ENCODE results near the gene TMEM253.

Gene TMEM253

DNA sequence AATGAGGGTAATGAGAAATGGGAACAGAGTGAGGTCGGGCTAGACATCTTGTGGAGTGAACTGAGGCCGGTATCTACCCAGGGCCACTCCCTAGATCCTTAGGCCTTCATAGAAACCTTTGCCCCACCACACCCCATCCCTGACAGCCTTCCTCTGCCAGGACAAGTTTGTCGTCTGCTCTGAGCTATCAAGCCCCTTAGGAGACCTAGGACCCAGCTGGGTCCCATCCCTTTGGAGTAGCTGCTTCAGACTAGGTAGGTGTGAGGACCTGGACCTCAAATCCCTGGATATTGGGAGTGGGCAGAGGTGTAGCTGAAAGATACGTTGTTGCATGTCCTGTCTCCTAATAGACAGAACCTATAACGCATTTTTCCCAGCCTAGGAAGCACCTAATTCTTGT, at the start of gene TMEM253:
Gene TMEM253, plus strand, starts transcription at position 136 of the 400 bp plus-strand sequence. CDS start 278 bp downstream, outside the sequence.
- DNase-seq (ENCODE audit: low read depth in 2 of 2) = no peak

DNA sequence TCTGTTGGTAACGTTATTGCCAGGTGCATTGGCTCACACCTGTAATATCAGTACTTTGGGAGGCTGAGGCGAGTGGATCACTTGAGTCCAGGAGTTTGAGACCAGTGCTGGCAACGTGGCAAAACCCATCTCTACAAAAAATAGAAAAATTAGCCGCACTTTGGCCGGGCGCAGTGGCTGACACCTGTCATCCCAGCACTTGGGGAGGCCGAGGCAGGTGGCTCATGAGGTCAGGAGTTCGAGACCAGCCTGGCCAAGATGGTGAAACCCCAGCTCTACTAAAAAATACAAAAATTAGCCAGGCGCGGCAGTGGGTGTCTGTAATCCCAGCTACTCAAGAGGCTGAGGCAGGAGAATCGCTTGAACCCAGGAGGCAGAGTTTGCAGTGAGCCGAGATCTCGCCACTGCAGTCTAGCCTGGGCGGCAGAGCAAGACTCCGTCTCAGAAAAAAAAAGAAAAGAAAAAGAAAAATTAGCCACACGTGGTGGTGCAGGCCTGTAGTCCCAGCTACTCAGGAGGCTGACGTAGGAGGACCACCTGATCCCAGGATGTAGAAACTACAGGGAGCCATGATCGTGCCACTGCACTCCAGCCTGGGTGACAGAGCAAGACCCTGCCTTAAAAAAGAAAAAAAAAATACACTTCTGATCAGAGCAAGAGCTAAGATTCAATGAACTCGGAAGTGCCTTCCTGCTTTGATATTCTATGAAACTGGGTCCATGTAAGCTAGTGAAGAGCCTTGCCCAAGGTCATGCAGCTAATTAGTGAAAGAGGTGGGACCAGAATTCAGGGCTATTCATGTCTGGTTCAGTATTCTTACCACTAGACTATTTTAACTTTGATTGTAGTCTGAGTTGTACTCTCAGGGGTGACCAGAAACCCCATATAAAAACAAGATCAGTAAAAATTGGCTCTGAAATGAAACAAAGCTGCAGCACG, 47.4 kb upstream of the TMEM253 start:
- no peak for DNase-seq (ENCODE audit: low read depth in 2 of 2)

DNA sequence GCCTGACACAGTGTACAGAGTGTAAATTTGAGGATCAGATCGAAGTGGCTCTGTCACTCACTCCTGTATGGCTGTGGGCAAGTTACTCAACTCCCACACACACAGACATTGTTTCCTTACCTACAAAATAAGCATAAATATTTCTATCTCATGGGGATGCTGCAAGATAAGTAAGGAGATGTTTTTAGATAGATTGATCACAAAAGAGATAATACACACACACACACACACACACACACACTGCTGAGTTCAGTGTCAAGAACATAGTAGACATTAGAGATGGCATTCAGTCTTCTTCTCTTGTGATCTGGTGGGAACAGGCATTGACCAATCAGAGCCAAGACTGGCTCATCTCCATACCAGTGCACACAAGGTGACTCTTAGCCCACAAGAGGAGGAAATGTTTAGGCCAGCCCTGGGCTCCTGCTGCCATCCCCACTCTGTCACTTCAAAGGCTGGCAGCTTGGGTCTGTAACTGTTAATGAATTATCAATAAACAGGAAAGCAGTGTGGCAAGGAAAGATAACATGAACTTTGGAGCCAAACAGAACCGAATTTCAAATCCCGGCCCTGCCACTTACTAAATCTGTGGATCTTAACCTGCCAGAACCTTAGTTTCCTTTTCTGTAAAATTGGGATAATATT, 46.6 kb upstream of the TMEM253 start:
- no peak for DNase-seq (ENCODE audit: low read depth in 2 of 2)

DNA sequence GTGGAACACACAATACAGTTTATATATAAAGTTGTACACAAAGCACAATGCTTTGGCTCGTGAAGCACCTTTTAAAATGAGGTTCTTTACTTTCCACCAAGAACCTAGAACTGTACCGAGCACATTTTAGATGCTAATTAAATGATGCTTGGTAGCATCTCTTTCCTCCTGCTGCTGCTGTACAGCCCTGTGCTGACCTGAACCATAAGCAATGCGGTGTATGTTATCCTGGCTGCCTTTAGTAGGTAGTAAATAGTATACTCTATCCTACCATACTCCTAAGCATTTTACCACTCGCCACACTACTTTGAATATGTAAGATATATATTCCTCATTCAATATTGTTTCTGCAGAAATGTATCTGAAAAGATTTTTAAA, 46.1 kb upstream of the TMEM253 start:
- no peak for DNase-seq (ENCODE audit: low read depth in 2 of 2)

DNA sequence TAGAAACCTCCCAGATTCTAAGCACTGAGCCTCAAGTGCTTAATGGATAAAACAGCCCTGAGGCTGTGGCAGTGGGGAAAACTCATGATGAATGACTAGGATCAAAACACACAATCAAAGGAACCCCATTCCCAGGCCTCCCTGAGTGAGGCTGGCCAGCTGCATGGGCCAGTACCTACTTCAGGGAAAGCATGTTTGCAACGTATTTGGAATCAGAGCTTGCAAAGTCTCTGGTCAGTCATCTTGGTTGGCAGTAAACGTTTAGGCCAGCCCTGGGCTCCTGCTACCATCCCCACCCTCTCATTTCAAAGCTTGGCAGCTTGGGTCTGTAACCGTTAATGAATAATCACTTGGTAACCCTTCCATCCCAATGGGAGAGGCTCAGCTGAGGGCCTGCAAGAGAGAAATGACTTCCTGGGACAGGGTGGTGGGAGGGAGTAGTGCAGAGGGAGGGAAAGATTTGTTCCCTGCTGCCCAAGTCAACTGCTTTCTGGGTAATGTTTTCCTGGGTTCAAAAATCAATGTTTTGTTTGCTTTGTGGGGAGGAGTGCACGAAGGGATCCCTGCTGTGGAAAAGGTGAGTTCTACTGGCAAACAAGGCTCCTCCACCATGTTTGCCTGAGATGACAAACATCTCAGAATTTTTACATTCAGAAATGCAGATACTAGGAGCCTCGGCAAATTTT, 45.3 kb upstream of the TMEM253 start:
- DNase-seq (ENCODE audit: low read depth in 2 of 2) = no peak

DNA sequence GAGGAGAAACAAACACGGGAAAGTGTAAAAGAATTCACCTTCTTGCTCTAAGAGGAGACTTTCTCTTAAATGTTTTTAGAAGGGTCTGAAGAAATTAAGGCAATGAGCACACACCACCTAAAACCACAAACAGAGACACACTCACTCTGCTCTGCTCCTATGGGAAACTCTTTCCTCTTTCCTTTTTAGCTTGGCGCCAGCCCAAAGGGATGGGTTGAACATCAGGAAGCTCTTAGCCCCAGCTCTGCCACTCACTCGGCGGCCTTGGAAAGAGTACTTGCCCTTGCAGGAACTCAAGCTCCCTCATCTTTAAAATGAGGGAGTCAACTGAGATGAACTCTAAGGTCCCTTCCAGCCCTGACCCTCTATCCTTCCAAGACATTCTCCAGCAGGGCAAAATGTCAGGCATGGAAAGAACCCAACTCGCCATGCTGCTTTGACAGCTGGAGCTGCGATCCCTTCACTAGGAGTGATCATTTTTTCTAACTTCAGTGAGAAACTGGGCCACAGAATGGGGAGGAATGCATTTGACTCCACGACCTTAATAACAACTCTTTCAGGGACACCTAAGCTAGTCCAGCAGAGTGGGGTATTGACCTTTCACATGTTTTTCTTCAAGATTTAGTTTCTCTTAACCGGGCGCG, 44.2 kb upstream of the TMEM253 start:
- no peak for DNase-seq (ENCODE audit: low read depth in 2 of 2)

DNA sequence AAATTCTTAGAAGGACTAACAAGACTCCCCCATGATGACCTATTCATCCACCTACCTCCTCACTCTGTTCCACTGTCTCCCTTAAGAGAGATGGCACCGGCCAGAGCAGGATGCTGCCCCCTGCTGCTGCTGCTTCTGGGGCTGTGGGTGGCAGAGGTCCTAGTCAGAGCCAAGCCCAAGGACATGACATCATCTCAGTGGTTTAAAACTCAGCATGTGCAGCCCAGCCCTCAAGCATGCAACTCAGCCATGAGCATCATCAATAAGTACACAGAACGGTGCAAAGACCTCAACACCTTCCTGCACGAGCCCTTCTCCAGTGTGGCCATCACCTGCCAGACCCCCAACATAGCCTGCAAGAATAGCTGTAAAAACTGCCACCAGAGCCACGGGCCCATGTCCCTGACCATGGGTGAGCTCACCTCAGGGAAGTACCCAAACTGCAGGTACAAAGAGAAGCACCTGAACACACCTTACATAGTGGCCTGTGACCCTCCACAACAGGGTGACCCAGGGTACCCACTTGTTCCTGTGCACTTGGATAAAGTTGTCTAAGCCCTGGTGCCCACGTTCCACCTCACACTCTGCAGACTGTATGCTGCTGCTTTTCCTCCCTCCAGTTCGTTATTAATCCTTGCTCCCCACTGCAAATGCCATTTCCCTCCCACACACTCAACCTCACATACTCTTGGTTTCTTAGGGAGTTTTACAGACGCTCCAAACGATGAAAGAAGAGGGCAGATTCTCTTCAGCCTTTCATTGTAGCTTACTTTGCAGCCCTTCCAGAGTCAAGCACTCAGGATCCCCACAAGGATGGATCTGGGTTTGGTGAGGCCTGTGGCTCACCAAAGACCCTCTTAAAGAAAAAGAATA, 42.8 kb upstream of the TMEM253 start, which contains the start of gene RNASE8:
Gene RNASE8, plus strand, starts transcription at position 20 of the 873 bp plus-strand sequence. Its CDS starts 71 bp downstream, at position 91.
- no peak for DNase-seq (ENCODE audit: low read depth in 2 of 2)

DNA sequence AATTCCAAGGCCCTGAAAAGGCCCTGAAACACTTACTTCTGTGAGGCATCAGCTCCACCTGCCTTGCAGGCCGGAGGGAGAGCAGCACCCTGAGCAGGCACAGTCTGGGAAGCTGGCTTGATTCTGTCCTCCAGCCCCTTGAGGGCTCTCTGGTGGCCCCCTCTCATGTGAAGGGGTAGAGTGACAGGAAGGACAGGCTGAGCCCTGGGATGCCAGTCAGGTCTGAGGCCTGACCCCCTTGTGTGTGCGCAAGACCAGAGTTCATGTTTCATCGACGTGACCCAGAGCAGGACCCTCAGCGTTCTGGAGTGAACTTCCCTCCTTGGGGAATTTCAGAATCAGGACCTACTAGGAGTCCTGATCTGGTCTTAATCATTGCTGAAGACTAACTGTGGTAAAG, 42.0 kb upstream of the TMEM253 start:
- DNase-seq (ENCODE audit: low read depth in 2 of 2) = no peak

DNA sequence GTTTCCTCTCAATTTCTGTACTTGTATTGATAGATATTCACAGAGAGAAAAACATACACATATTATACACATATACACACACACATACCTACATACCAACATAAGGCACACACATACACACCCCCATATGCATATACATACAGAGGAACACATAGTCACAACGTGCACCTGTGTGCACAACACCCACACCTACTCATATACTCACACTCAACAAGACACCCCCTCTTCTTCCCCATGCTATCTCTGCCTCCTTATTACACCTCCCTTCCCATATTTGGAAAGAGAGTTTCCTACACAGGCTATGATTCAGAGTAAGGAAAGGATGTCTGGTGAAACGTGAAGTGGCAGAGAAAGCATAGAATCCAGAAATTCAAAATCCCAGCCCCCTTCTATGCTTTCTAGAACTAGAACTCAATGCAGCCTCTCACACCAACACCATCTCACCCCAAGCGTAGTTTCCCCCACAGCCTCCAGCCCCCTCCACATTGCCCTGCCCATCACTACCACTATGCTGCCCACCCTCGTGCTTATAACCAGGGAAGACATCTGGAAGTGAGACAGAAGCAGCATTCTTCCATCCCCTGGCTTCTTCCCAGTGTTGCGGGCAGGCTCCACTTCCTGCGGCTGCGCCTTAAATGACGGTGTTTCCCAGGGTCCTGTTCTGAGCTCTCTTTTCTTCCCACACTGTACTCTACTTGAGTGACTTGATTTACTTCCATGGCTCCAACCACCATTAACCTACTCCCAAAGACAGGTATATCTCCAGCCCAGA, 40.8 kb upstream of the TMEM253 start:
- DNase-seq (ENCODE audit: low read depth in 2 of 2) = no peak

DNA sequence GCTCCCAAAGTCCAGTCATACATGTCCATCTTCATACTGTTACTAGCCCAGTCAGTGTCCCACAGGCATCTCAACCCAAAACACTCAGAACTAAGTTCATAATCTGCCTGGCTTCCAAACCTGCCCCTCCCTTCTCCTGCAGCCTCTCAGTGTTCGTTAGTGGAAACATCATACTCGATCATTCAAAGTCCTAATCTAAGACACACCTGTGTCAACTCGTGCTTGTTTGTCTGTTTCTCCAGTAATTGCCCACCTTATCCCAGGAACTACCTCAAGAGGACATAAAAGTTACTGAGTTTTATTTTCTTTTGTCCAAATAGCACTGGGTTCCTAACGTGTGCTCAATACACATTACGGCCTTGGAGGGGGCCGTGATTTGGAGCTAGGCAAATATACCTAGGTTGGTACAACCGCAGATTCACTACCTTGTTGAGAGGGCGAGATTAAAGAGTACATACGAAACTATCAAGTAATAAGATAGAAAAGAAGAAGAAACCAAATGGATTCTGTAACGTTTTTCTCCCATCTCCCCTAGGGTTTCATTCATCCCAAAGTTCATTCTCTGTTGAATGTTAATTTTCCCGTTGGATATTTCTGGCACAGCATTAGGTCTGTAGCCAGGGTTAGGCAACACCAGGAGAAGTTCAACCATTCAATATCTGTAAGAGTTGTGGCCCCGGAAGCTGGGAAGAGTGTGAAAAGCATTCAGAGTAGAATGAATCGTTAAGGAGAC, 40.1 kb upstream of the TMEM253 start:
- DNase-seq (ENCODE audit: low read depth in 2 of 2) = no peak

DNA sequence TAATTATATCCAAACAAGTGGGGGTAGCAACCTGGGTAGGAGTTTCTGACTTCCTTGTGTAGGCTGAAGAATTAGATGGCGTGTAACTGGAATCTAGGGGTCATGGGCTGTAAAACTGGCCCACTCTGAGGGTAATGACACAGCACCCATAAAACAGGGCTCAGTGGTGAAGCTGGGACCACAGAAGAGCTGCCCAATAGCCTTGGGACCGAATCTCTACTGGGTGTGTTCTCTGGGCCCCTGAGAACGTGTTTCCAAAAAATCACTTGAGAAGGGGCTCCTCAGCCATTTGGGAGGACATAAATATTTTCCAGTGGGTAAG, 39.6 kb upstream of the TMEM253 start:
- DNase-seq (ENCODE audit: low read depth in 2 of 2) = no peak

DNA sequence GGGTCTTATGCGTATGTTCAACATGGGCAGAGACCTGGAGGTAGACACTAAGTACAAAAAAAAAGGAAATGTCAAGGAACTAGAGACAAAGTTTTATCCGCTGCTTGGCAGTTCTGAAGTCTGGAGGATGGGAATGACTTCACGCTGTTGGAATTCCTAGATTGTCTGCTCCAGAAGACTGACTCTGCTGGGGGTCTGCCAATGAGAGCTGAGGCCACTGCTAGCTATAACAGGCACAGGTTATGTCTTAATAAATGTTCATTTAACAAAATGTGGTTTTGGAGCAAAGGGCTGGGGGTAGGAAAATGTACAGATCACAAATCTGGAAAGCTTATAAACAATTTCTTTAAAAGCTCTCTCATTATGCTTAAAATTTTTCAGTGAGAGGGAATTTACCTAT, 37.4 kb upstream of the TMEM253 start:
- DNase-seq (ENCODE audit: low read depth in 2 of 2) = no peak

DNA sequence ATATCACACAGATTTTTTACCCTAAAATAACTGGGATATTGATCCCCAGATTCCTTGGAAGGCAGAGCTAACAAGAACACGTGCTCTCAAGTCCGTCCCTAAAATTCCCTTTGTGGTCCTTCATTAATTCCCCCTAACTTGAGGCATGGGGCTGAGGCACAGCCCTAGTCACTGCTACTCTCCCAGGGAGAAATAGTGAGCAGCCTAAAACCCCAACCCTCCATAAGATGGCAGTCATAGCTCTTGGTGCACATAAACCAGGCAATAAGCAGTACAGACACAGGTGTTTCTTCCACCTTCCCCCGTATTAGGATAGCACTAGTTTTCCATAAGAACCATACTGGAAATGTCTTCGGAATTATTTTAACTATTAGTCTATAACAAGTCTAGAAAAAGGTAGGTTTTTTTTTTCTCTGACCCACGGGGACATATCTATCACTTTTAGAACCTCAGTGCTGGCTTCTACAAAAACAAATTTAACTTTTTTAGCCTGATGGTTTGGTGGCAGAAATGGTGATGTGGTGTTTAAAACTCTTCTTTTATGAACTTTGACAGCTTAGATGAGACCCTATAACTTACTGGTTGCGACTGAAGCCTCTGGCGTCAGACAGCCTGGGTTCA, 33.9 kb upstream of the TMEM253 start:
- DNase-seq (ENCODE audit: low read depth in 2 of 2) = no peak

DNA sequence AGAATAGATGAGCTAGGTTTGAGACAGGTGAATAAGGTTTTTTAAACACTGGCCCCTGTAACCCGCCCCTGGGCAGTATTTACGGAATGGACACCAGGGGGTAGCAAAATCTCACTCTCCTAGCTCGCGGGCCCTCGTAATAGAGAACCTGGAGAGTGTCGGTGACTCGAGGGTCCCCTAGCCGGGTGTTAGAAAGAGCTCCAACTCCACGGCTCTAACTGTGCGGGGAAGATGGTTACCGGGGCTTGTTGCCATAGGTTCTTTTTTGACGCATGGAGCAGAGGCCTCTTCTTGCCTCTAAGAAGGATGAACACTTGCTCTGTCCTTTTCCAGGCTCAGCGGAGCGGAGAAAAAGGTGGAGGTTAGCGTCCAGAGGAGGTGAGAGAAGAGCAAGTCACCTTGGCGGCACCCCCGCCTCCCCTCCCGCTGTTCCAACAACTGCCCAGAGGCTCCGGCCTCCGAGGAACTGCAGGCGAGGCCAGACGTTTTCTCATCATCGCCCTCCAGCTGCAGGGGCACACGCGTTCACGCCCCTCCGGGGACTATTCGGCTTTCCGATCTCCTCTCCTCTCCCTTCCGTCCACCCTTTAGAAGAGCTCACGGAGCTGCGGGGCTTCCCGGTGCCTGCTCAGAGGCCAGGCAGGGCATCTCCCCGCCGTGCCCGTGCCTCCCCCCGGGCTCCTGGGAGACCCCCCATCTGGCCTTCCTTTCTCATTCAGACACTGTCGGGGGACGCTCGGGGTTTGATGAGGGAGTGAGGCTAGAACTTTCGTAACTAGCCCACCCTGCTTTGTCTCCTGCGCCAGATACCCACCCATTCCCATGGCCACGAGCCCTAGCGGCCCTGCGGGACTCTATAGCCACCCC, 32.1 kb upstream of the TMEM253 start:
- DNase-seq (ENCODE audit: low read depth in 2 of 2) = peak in 1 of 2 donors; percentile 31

DNA sequence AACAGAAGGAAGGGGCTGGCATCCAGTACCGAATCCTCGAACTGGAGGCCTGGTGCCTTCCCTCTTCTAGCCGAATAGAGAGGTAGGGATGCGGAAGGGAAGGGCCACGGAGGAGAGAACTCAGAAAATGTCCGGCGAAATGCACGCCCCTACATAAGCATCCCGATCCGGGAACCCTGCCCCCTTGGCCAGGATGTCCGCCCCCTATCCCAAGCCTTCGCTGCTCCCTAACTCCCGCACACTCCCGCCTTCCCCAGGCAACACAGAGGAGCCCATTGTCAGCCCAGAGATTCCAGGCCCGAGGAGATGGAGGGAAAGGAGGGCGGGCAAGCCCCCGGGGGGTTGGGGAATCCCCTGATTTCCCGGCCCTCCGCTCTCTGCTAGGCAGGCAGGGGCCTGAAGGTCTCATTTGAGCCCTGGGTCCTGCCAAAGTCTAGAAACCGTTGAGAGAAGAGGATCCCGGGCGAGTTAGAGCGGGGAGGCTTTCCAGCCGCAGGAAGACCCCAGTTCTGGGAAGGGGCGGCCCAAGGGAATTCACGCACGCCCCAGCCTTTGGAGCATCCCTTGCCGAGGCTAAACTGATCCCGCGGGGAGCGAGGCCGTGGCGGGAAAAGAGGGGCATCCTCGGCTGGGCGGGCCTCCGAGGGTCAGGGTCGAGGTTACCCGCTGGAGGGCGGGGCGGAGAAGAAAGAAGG, 31.3 kb upstream of the TMEM253 start:
- DNase-seq (ENCODE audit: low read depth in 2 of 2) = no peak

DNA sequence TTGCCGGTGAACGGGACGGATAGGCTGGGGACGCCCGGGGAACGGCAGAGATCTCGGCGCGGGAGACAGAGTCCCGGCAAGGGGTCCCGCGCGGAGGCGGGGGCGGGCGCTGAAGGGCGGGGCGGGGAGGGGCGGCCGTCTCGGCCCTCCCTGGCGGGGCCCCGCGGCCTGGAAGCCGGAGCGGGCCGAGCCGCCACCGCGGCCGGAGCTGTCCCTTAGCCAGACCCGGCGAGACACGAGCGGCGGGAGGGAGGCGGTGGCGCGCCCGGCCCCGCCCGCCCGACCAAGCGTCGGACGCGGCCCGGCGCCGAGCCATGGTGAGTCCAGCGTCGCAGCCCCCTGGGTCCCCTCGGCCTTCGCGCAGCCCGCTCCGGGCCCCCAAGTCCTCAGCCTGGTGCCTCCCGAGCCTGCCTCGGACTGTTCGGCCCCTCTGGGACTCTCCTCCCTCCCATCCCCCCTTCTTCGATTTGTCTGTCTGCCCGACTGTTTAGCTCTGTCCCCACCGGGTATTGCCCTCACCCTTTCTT, 30.7 kb upstream of the TMEM253 start, which contains the start of gene ARHGEF40:
Gene ARHGEF40, plus strand, starts transcription at position 222 of the 527 bp plus-strand sequence. Its CDS starts 93 bp downstream, at position 315.
- no peak for DNase-seq (ENCODE audit: low read depth in 2 of 2)

DNA sequence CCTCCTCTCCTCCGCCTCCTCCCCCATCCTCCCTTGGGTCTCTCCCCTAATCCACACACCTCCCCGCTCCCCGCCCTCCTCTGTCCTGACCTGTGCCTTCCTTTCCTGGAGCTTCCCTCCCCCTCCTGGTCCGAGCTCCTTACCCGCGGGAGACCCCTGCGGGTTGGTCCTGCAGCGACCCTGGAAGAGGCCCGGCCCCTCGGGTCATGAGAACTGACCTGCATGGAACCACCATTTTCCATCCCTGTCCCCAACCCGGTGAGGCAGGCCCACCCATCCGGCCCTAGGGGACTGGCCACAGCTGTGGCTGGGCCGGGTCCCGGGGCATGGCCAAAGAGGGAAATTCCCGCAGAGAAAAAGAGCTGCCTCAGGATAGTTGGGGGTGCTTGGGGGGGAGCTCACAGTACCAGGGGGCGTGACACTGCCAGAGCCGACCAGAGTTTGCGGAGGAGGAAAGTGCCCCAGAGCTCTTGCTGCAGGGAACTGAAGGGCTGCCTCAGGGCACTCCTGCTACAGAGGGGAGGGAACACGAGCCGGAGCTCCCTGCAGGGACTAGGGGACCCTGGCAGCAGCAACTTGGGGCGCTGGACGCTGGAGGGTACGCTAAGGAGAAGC, 30.1 kb upstream of the TMEM253 start:
- no peak for DNase-seq (ENCODE audit: low read depth in 2 of 2)

Data from activated CD8-positive, alpha-beta memory T cell treated with anti-CD3 and anti-CD28 coated beads for 4 hours (primary cell).